ENCODE measurements around the gene LIMS2.

Gene LIMS2

GRCh38 chr2:127715778-127716449 lies 40.6 kb upstream of the LIMS2 start:
- no peak for TF ChIP-seq ZFX (IDR thresholded peaks at IDR 0.05; ENCODE audit: borderline replicate concordance)
- TF ChIP-seq CTCF (IDR thresholded peaks at IDR 0.05) = no peak
- no peak overlapping the region for H3K27ac ChIP-seq

- no peak for TF ChIP-seq ZFX (IDR thresholded peaks at IDR 0.05; ENCODE audit: borderline replicate concordance)
- TF ChIP-seq CTCF (IDR thresholded peaks at IDR 0.05) = no peak
- H3K27ac ChIP-seq = no peak overlapping the region
Measured at GRCh38 chr2:127713562-127713961, 38.2 kb upstream of the LIMS2 start.

GRCh38 chr2:127712999-127713398 lies 37.7 kb upstream of the LIMS2 start:
- H3K27ac ChIP-seq = no peak overlapping the region
- TF ChIP-seq CTCF (IDR thresholded peaks at IDR 0.05) = no peak
- TF ChIP-seq ZFX (IDR thresholded peaks at IDR 0.05; ENCODE audit: borderline replicate concordance) = no peak

- TF ChIP-seq CTCF (IDR thresholded peaks at IDR 0.05) = no peak
- no peak for TF ChIP-seq ZFX (IDR thresholded peaks at IDR 0.05; ENCODE audit: borderline replicate concordance)
- no peak overlapping the region for H3K27ac ChIP-seq
Measured at GRCh38 chr2:127709336-127709735, 34.0 kb upstream of the LIMS2 start.

- TF ChIP-seq ZFX (IDR thresholded peaks at IDR 0.05; ENCODE audit: borderline replicate concordance) (no peak), CTCF (IDR thresholded peaks at IDR 0.05) (no peak)
- no peak overlapping the region for H3K27ac ChIP-seq
Measured at GRCh38 chr2:127707890-127708648, 32.7 kb upstream of the LIMS2 start.

GRCh38 chr2:127706215-127706990 lies 31.1 kb upstream of the LIMS2 start:
- no peak overlapping the region for H3K27ac ChIP-seq
- no peak for TF ChIP-seq ZFX (IDR thresholded peaks at IDR 0.05; ENCODE audit: borderline replicate concordance)
- TF ChIP-seq CTCF (IDR thresholded peaks at IDR 0.05) = no peak
